H1 (cell line): ENCODE results near the gene DAB2IP. TPM values are rescaled to one million over a fixed set of nuclear protein-coding genes. Genes with fewer than 3 reads are reported as not detected.

Experiments
- CTCF ChIA-PET: fragments of 300-600 bp; sonication (Branson Sonifier 250); formaldehyde crosslinking; loops from one replicate; lab custom pipeline; 2021; ENCODE audit not compliant: partially characterized antibody; lab: Charles Lee
- POLR2A ChIA-PET: fragments of 300-600 bp; sonication (Branson Sonifier 250); formaldehyde crosslinking; loops from one replicate; lab custom pipeline; 2021; ENCODE audit warnings: inconsistent platforms; ENCODE audit not compliant: partially characterized antibody; lab: Charles Lee
- DNase-seq, 2 experiments: peaks; one replicate each; pipeline versions ENCODE4 v3.0.0 to v3.0.0-alpha.2; 2010 to 2022; ENCODE audit warnings: low spot score in 2 of 2, low read depth in 1 of 2, mixed read lengths in 1 of 2
- FAIRE-seq: peaks from 2 replicates; lab custom pipeline; 2011; peaks lifted over from hg19 to GRCh38; lab: Jason Lieb, UNC
- H2AFZ ChIP-seq: 2 replicates; pipeline ENCODE4 v1.8.1; 2012; ENCODE audit warnings: low read length, inconsistent platforms
- H2AK5ac ChIP-seq: 2 replicates; pipeline ENCODE4 v1.6.1; 2013; ENCODE audit warnings: low read depth, low read length
- H2BK120ac ChIP-seq: replicated peaks from 2 replicates; pipeline ENCODE3; 2013; ENCODE audit warnings: low read depth, low read length, inconsistent platforms
- H2BK12ac ChIP-seq: 2 replicates; pipeline ENCODE4 v1.6.1; 2013; ENCODE audit warnings: low read depth, low read length
- H2BK15ac ChIP-seq: 2 replicates; pipeline ENCODE4 v1.6.1; 2013; ENCODE audit warnings: low read length
- H2BK20ac ChIP-seq: 2 replicates; pipeline ENCODE4 v1.6.1; 2013; ENCODE audit warnings: low read length
- H2BK5ac ChIP-seq: 2 replicates; pipeline ENCODE4 v1.6.1; 2013; ENCODE audit warnings: low read depth, low read length
- H3K14ac ChIP-seq: 2 replicates; pipeline ENCODE4 v1.6.1; 2013; ENCODE audit warnings: inconsistent platforms; ENCODE audit not compliant: insufficient read length
- H3K18ac ChIP-seq: 2 replicates; pipeline ENCODE4 v1.6.1; 2013; ENCODE audit warnings: low read length; ENCODE audit errors: extremely low read depth
- H3K23ac ChIP-seq: 2 replicates; pipeline ENCODE4 v1.6.1; 2013; ENCODE audit warnings: inconsistent platforms; ENCODE audit not compliant: insufficient read length
- H3K23me2 ChIP-seq: 2 replicates; pipeline ENCODE4 v1.6.1; 2013; ENCODE audit warnings: low read depth, low read length
- H3K27ac ChIP-seq: 2 replicates; pipeline ENCODE4 v1.6.1; 2011; ENCODE audit warnings: low read depth, low read length, inconsistent platforms
- H3K27me3 ChIP-seq, 4 experiments: replicated peaks in 1 of 4; 1 replicate in 1 of 4; 2 replicates in 3 of 4; pipeline versions ENCODE4 v1.6.1 to v1.8.1; 2011 to 2013; ENCODE audit warnings: low read length in 3 of 4, mild to moderate bottlenecking in 3 of 4, inconsistent platforms in 2 of 4, mixed read lengths in 2 of 4, moderate library complexity in 1 of 4; ENCODE audit not compliant: control insufficient read depth in 3 of 4, insufficient read depth in 3 of 4; ENCODE audit errors: extremely low read depth in 1 of 4
- H3K36me3 ChIP-seq, 4 experiments: 2 replicates each; pipeline versions ENCODE4 v1.6.1 to v1.8.1; 2011 to 2013; ENCODE audit warnings: mild to moderate bottlenecking in 4 of 4, low read length in 3 of 4, moderate library complexity in 2 of 4, control low read depth in 1 of 4, inconsistent platforms in 1 of 4; ENCODE audit not compliant: insufficient read depth in 4 of 4, control insufficient read depth in 2 of 4
- H3K4ac ChIP-seq: replicated peaks from 2 replicates; pipeline ENCODE3; 2013; ENCODE audit warnings: low read length, low read depth, mixed read lengths, inconsistent platforms; ENCODE audit not compliant: insufficient read length
- H3K4me1 ChIP-seq, 4 experiments: replicated peaks in 1 of 4; 1 replicate in 1 of 4; 2 replicates in 3 of 4; pipeline versions ENCODE4 v1.6.1 to v1.8.1; 2011 to 2013; ENCODE audit warnings: low read length in 3 of 4, inconsistent platforms in 2 of 4, mixed read lengths in 1 of 4; ENCODE audit not compliant: insufficient read depth in 4 of 4, control insufficient read depth in 3 of 4
- H3K4me2 ChIP-seq, 2 experiments: 2 replicates each; pipeline versions ENCODE4 v1.6.1 to v1.8.1; 2011 to 2013; ENCODE audit warnings: low read depth in 2 of 2, low read length in 2 of 2, control low read depth in 1 of 2, inconsistent platforms in 1 of 2, mild to moderate bottlenecking in 1 of 2; ENCODE audit not compliant: insufficient read depth in 1 of 2
- H3K4me3 ChIP-seq, 4 experiments: fragments of 200-600, 300-600 bp in 1 of 4; sonication (generic), shearing (Covaris generic), sonication (Bioruptor Twin) in 1 of 4; 2 replicates each; pipeline versions ENCODE4 v1.5.1 to v1.8.1; 2011 to 2016; ENCODE audit warnings: low read length in 4 of 4, low read depth in 3 of 4, control low read depth in 2 of 4, inconsistent platforms in 2 of 4, mild to moderate bottlenecking in 2 of 4, mixed read lengths in 1 of 4, moderate library complexity in 1 of 4; ENCODE audit not compliant: insufficient read depth in 2 of 4; ENCODE audit errors: extremely low read depth in 1 of 4
- H3K56ac ChIP-seq: replicated peaks from 2 replicates; pipeline ENCODE3; 2013; ENCODE audit warnings: low read depth, mild to moderate bottlenecking, mixed read lengths, low read length, inconsistent platforms; ENCODE audit not compliant: insufficient read length
- H3K79me1 ChIP-seq: 2 replicates; pipeline ENCODE4 v1.6.1; 2013; ENCODE audit warnings: low read depth, low read length, control low read depth
- H3K79me2 ChIP-seq, 2 experiments: 2 replicates each; pipeline versions ENCODE4 v1.6.1 to v1.8.1; 2012 to 2013; ENCODE audit warnings: low read length in 2 of 2, mild to moderate bottlenecking in 2 of 2, inconsistent platforms in 1 of 2; ENCODE audit not compliant: insufficient read depth in 2 of 2, control insufficient read depth in 1 of 2
- H3K9ac ChIP-seq, 4 experiments: replicated peaks in 1 of 4; 1 replicate in 1 of 4; 2 replicates in 3 of 4; pipeline versions ENCODE4 v1.6.1 to v1.8.1; 2011 to 2013; ENCODE audit warnings: low read depth in 3 of 4, low read length in 3 of 4, control low read depth in 2 of 4, mild to moderate bottlenecking in 2 of 4, moderate library complexity in 2 of 4, inconsistent platforms in 1 of 4; ENCODE audit errors: extremely low read depth in 1 of 4
- H3K9me3 ChIP-seq, 2 experiments: 2 replicates each; pipeline versions ENCODE4 v1.6.1 to v1.8.1; 2012 to 2013; ENCODE audit warnings: mild to moderate bottlenecking in 2 of 2, moderate library complexity in 2 of 2, control low read depth in 1 of 2, inconsistent platforms in 1 of 2, low read depth in 1 of 2, low read length in 1 of 2, mixed read lengths in 1 of 2; ENCODE audit not compliant: insufficient read depth in 2 of 2
- H4K20me1 ChIP-seq, 2 experiments: replicated peaks in 1 of 2; 2 replicates each; pipeline versions ENCODE3 to v1.8.1; 2011 to 2013; ENCODE audit warnings: inconsistent platforms in 2 of 2, low read length in 2 of 2, mild to moderate bottlenecking in 1 of 2; ENCODE audit not compliant: insufficient read depth in 2 of 2, control insufficient read depth in 1 of 2
- H4K5ac ChIP-seq: 2 replicates; pipeline ENCODE4 v1.6.1; 2013; ENCODE audit warnings: low read length, low read depth, mixed read lengths, inconsistent platforms; ENCODE audit not compliant: insufficient read length
- H4K8ac ChIP-seq: 2 replicates; pipeline ENCODE4 v1.8.0; 2013; ENCODE audit warnings: mild to moderate bottlenecking, moderate library complexity, low read length, inconsistent platforms; ENCODE audit not compliant: insufficient read depth; ENCODE audit errors: extremely low read depth
- H4K91ac ChIP-seq: replicated peaks from 2 replicates; pipeline ENCODE3; 2013; ENCODE audit warnings: low read length, mixed read lengths, inconsistent platforms; ENCODE audit not compliant: insufficient read length
- ASH2L ChIP-seq: fragments of 200-600, 300-600 bp; sonication (generic); IDR thresholded peaks from one replicate; pipeline ENCODE4 v1.7.1; 2017; ENCODE audit warnings: low read length
- BRCA1 ChIP-seq: IDR thresholded peaks from 2 replicates; pipeline ENCODE4 v1.6.1; 2012; ENCODE audit warnings: low read depth, low read length, improper control_type of control experiment
- EGR1 ChIP-seq: IDR thresholded peaks from 2 replicates; pipeline ENCODE4 v1.6.1; 2011; ENCODE audit warnings: low read depth, low read length, borderline replicate concordance
- FOSL1 ChIP-seq: IDR thresholded peaks from 2 replicates; pipeline ENCODE4 v1.6.1; 2011; ENCODE audit warnings: mild to moderate bottlenecking, low read depth, low read length, moderate library complexity; ENCODE audit not compliant: insufficient read depth
- GABPA ChIP-seq: IDR thresholded peaks from 2 replicates; pipeline ENCODE4 v1.6.1; 2011; ENCODE audit warnings: mild to moderate bottlenecking, low read length, moderate library complexity, borderline replicate concordance; ENCODE audit not compliant: insufficient read depth
- JUND ChIP-seq: IDR thresholded peaks from 2 replicates; pipeline ENCODE4 v1.6.1; 2011; ENCODE audit warnings: mild to moderate bottlenecking, improper control_type of control experiment, low read length
- KDM5A ChIP-seq: fragments of 200-600 bp; IDR thresholded peaks from 2 replicates; pipeline ENCODE4 v1.7.1; 2012; ENCODE audit warnings: mild to moderate bottlenecking, low read length, inconsistent platforms, mixed read lengths
- MAFK ChIP-seq: IDR thresholded peaks from 2 replicates; pipeline ENCODE4 v1.6.1; 2012; ENCODE audit warnings: low read depth, mild to moderate bottlenecking, improper control_type of control experiment, low read length
- MAX ChIP-seq: IDR thresholded peaks from 2 replicates; pipeline ENCODE4 v1.6.1; 2012; ENCODE audit warnings: inconsistent platforms
- NANOG ChIP-seq: IDR thresholded peaks from 2 replicates; pipeline ENCODE4 v1.6.1; 2011; ENCODE audit warnings: low read length, low read depth, mild to moderate bottlenecking, inconsistent platforms; ENCODE audit not compliant: insufficient read depth, poor library complexity, severe bottlenecking
- SAP30 ChIP-seq: fragments of 300-600 bp; sonication (generic); IDR thresholded peaks from 2 replicates; pipeline ENCODE4 v1.7.1; 2012; ENCODE audit warnings: low read length, moderate library complexity, mild to moderate bottlenecking, inconsistent platforms; ENCODE audit not compliant: insufficient read depth, insufficient replicate concordance
- SIX5 ChIP-seq: IDR thresholded peaks from 2 replicates; pipeline ENCODE4 v1.6.1; 2011; ENCODE audit warnings: mild to moderate bottlenecking, low read depth, low read length
- SP1 ChIP-seq: IDR thresholded peaks from 2 replicates; pipeline ENCODE4 v1.6.1; 2011; ENCODE audit warnings: low read depth, low read length
- TAF7 ChIP-seq: optimal IDR thresholded peaks from 2 replicates; pipeline ENCODE3; 2011; ENCODE audit warnings: low read depth, mild to moderate bottlenecking, inconsistent platforms, low read length, moderate library complexity, borderline replicate concordance
- ZNF274 ChIP-seq: IDR thresholded peaks from 2 replicates; pipeline ENCODE4 v1.7.0; 2012; ENCODE audit warnings: low read length, borderline replicate concordance; ENCODE audit errors: extremely low read depth
- WGBS, 2 experiments: shearing (Covaris generic) in 1 of 2; methylation state at CpG; one replicate each; pipeline versions ENCODE4 v1.1.6 to v1.1.7; 2013 to 2015; ENCODE audit warnings: low lambda C conversion rate in 2 of 2, mixed read lengths in 2 of 2, inconsistent platforms in 1 of 2, low coverage in 1 of 2, missing lambda C conversion rate in 1 of 2; ENCODE audit not compliant: insufficient replicate concordance in 2 of 2, insufficient coverage in 1 of 2, insufficient read length in 1 of 2; ENCODE audit errors: extremely low coverage in 1 of 2, missing lambda C conversion rate in 1 of 2; 5-methylcytosine and 5-hydroxymethylcytosine counted together
- polyA plus RNA-seq, 7 experiments: library from polyadenylated mRNA; depleted of rRNA in 3 of 7; stranded (reverse) in 5 of 7; unstranded in 2 of 7; fragments of >200 nt in 5 of 7; fragments of 200-250 nt in 2 of 7; gene quantifications; 1 replicate in 5 of 7; 2 replicates in 1 of 7; 4 replicates in 1 of 7; pipeline versions ENCODE4 v1.2.1 to v1.2.3, GENCODE V29; 2011 to 2013; ENCODE audit warnings: missing spikeins in 2 of 7, mixed read lengths in 2 of 7
- total RNA-seq: library from RNA; stranded (reverse); fragmentation: NEBNext Ultra II Directional; extraction: Animal tissue kit (Norgen Biotek cat#: 25700); gene quantifications from 2 replicates; pipeline ENCODE4 v1.2.1, GENCODE V29; 2021

The DAB2IP gene
- total and polyA plus RNA-seq, 2 of the 8 experiments (the other 6 are each of a cell fraction or from before 2014, with no cell fraction given) = 19.7 to 39.5 TPM

GRCh38 chr9:121826711-121827110, 175.3 kb downstream of the DAB2IP start:
- Histone ChIP-seq H3K9ac (no peak overlapping the region), H2BK120ac (no peak overlapping the region), H3K4ac (no peak overlapping the region), H3K79me1 (no peaks in the 10 kb centered on the region), H2BK20ac (no peak overlapping the region), H3K56ac (no peak overlapping the region), H3K27ac (no peak overlapping the region), H3K4me3 (no peak overlapping the region), H3K36me3 (no peaks in the 10 kb centered on the region), H2BK12ac (no peak overlapping the region), H3K4me1 (no peaks in the 10 kb centered on the region; a peak in 1 of 7 replicates), H2BK5ac (no peak overlapping the region), H3K79me2 (no peaks in the 10 kb centered on the region), H2BK15ac (no peak overlapping the region), H4K5ac (no peak overlapping the region), H2AFZ (no peak overlapping the region), H3K18ac (no peak overlapping the region), H3K4me2 (no peak overlapping the region), H3K23ac (no peak overlapping the region), H2AK5ac (no peak overlapping the region; the same call in 1 of the 2 replicates), H4K20me1 (no peaks in the 10 kb centered on the region), H4K91ac (no peak overlapping the region), H3K14ac (no peak overlapping the region), H3K9me3 (no peaks in the 10 kb centered on the region), H3K23me2 (no peaks in the 10 kb centered on the region), H4K8ac (no peak overlapping the region; the same call in 1 of the 2 replicates), H3K27me3 (no peaks in the 10 kb centered on the region)
- ChIA-PET CTCF (no interaction called here), POLR2A (interaction anchor here (1.3 kb wide), 1 partner anchor 8 kb away, joined by 3 read pairs; no protein-coding TSS in a partner anchor)
- DNase-seq = peak in 1 of 2 experiments; percentile 39
- WGBS, 2 experiments = 84% methylated on average over 7 of the region's 7 CpGs; no CpG with 5 or more reads in 1 of the 2 experiments
- FAIRE-seq = no peak
- TF ChIP-seq SP1 (no peak), BRCA1 (no peak), GABPA (no peak), EGR1 (no peak), SAP30 (no peak), KDM5A (no peak), ASH2L (no peak), ZNF274 (no peak), TAF7 (no peak), JUND (no peak), SIX5 (no peak), MAX (no peak), MAFK (no peak), FOSL1 (no peak), NANOG (no peak)
